K562 (cell line): Measurements from ENCODE around the gene TRIM38. TPM values are rescaled to one million over a fixed set of nuclear protein-coding genes. Genes with fewer than 3 reads are reported as not detected.

Source experiments
- ADNP ChIP-seq: fragments of 200-800 bp; sonication (Bioruptor generic); IDR thresholded peaks from 2 replicates; pipeline ENCODE4 v1.6.1; 2016; ENCODE audit warnings: missing genetic modification characterization, missing compliant biosample characterization
- ATF7 ChIP-seq: fragments of 450-650 bp; IDR thresholded peaks from 2 replicates; pipeline ENCODE4 v1.7.1; 2014; ENCODE audit warnings: mild to moderate bottlenecking, moderate library complexity
- CSDE1 ChIP-seq, 2 experiments: fragments of 450-650 bp; IDR thresholded peaks; 2 replicates each; pipeline ENCODE4 v1.6.1; 2016; ENCODE audit warnings: mild to moderate bottlenecking in 1 of 2
- ESRRA ChIP-seq: fragments of 450-650 bp; IDR thresholded peaks from 2 replicates; pipeline ENCODE4 v1.6.1; 2014; ENCODE audit warnings: low read depth, mild to moderate bottlenecking, moderate library complexity, borderline replicate concordance
- FOXM1 ChIP-seq, 2 experiments: fragments of 450-650 bp in 1 of 2; sonication (generic) in 1 of 2; formaldehyde crosslinking in 1 of 2; IDR thresholded peaks; 2 replicates each; pipeline versions ENCODE4 v1.6.1 to v1.9.0; 2017 to 2022; ENCODE audit warnings: low read depth in 2 of 2, mild to moderate bottlenecking in 2 of 2, missing genetic modification reagents in 1 of 2, moderate library complexity in 1 of 2
- GATAD2B ChIP-seq: fragments of 450-650 bp; IDR thresholded peaks from 2 replicates; pipeline ENCODE4 v1.6.1; 2017; ENCODE audit warnings: mild to moderate bottlenecking, borderline replicate concordance
- HCFC1 ChIP-seq: IDR thresholded peaks from 2 replicates; pipeline ENCODE4 v1.6.1; 2012; ENCODE audit warnings: low read depth, low read length, improper control_type of control experiment
- PTRF ChIP-seq: fragments of 450-650 bp; IDR thresholded peaks from 2 replicates; pipeline ENCODE4 v1.6.1; 2016; ENCODE audit warnings: mild to moderate bottlenecking, missing genetic modification characterization, missing compliant biosample characterization
- SOX6 ChIP-seq: fragments of 450-650 bp; IDR thresholded peaks from 2 replicates; pipeline ENCODE4 v1.6.1; 2014; ENCODE audit warnings: mild to moderate bottlenecking
- XRCC4 ChIP-seq: IDR thresholded peaks from one replicate; pipeline ENCODE4 v1.6.1; 2011; ENCODE audit not compliant: insufficient read depth, insufficient read length; ENCODE audit errors: extremely low read depth
- ZBTB34 ChIP-seq: fragments of 250-450 bp; sonication (Bioruptor Pico); IDR thresholded peaks from 2 replicates; pipeline ENCODE4 v1.8.0; 2021; ENCODE audit warnings: mild to moderate bottlenecking, moderate library complexity
- ZBTB8A ChIP-seq: fragments of 450-650 bp; IDR thresholded peaks from 2 replicates; pipeline ENCODE4 v1.6.1; 2018; ENCODE audit warnings: mild to moderate bottlenecking, moderate library complexity; ENCODE audit not compliant: partially characterized antibody
- ZNF224 ChIP-seq: sonication (generic); formaldehyde crosslinking; IDR thresholded peaks from 2 replicates; pipeline ENCODE4 v1.8.0; 2022; ENCODE audit warnings: mild to moderate bottlenecking, missing genetic modification reagents
- ZNF445 ChIP-seq: fragments of 250-450 bp; sonication (Bioruptor Pico); IDR thresholded peaks from 2 replicates; pipeline ENCODE4 v1.4.0; 2020; ENCODE audit warnings: low read depth, mild to moderate bottlenecking, moderate library complexity
- ZNF644 ChIP-seq: fragments of 200-800 bp; sonication (Bioruptor generic); IDR thresholded peaks from 2 replicates; pipeline ENCODE4 v1.6.1; 2016; ENCODE audit warnings: low read depth, missing genetic modification characterization, missing compliant biosample characterization
- ZNF668 ChIP-seq: fragments of 250-450 bp; sonication (Bioruptor Pico); IDR thresholded peaks from 2 replicates; pipeline ENCODE4 v1.8.0; 2022; ENCODE audit warnings: mild to moderate bottlenecking, inconsistent platforms
- polyA plus RNA-seq, 8 experiments: library from polyadenylated mRNA; depleted of rRNA in 4 of 8; stranded (reverse) in 5 of 8; unstranded in 3 of 8; fragments of >200 nt; fragmentation: Nextera tagmentation in 2 of 8; fragmentation: Illumina TruSeq in 1 of 8; extraction: Ambion mirVana in 2 of 8; extraction: Trizol in 1 of 8; gene quantifications; 2 replicates each; pipeline versions ENCODE4 v1.2.1 to v1.2.3, GENCODE V29; 2011 to 2014; ENCODE audit warnings: inconsistent platforms in 1 of 8, missing spikeins in 1 of 8
- total RNA-seq, 7 experiments: library from RNA; depleted of rRNA in 6 of 7; stranded (reverse); fragments of >200 nt in 6 of 7; fragmentation: Illumina TruSeq in 2 of 7; extraction: Trizol in 2 of 7; gene quantifications; 2 replicates each; pipeline versions ENCODE4 v1.2.1 to v1.2.3, GENCODE V29; 2011 to 2021; ENCODE audit warnings: low replicate concordance in 1 of 7
- TF ChIP-seq, protein P1 (sequence below), 2 experiments: fragments of 450-650 bp; formaldehyde crosslinking in 1 of 2; IDR thresholded peaks; 2 replicates each; pipeline versions ENCODE4 v1.4.0 to v1.6.1; 2014 to 2020; ENCODE audit warnings: mild to moderate bottlenecking in 2 of 2, borderline replicate concordance in 1 of 2, low read depth in 1 of 2

The TRIM38 gene
- total and polyA plus RNA-seq, 9 of the 15 experiments (the other 6 are each of a cell fraction or from before 2014, with no cell fraction given) = 1.7 to 6.7 (median 6.3) TPM

- TF ChIP-seq, protein P1, sequence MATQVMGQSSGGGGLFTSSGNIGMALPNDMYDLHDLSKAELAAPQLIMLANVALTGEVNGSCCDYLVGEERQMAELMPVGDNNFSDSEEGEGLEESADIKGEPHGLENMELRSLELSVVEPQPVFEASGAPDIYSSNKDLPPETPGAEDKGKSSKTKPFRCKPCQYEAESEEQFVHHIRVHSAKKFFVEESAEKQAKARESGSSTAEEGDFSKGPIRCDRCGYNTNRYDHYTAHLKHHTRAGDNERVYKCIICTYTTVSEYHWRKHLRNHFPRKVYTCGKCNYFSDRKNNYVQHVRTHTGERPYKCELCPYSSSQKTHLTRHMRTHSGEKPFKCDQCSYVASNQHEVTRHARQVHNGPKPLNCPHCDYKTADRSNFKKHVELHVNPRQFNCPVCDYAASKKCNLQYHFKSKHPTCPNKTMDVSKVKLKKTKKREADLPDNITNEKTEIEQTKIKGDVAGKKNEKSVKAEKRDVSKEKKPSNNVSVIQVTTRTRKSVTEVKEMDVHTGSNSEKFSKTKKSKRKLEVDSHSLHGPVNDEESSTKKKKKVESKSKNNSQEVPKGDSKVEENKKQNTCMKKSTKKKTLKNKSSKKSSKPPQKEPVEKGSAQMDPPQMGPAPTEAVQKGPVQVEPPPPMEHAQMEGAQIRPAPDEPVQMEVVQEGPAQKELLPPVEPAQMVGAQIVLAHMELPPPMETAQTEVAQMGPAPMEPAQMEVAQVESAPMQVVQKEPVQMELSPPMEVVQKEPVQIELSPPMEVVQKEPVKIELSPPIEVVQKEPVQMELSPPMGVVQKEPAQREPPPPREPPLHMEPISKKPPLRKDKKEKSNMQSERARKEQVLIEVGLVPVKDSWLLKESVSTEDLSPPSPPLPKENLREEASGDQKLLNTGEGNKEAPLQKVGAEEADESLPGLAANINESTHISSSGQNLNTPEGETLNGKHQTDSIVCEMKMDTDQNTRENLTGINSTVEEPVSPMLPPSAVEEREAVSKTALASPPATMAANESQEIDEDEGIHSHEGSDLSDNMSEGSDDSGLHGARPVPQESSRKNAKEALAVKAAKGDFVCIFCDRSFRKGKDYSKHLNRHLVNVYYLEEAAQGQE (IDR thresholded peaks at IDR 0.05; ENCODE audit: borderline replicate concordance) = no peak
- TF ChIP-seq, protein P1 (CRISPR knock-in tag; IDR thresholded peaks at IDR 0.05; ENCODE audit: low read depth) = no peak
- no peak for TF ChIP-seq ZNF644 (tag)
- TF ChIP-seq ZNF224 (CRISPR knock-in tag) = no peak
- no peak for TF ChIP-seq SOX6
- no peak for TF ChIP-seq XRCC4
- peak; percentile 71 for TF ChIP-seq ZNF668
- TF ChIP-seq FOXM1 (IDR thresholded peaks at IDR 0.05; ENCODE audit: low read depth) = no peak
- no peak for TF ChIP-seq FOXM1 (CRISPR knock-in tag; IDR thresholded peaks at IDR 0.05; ENCODE audit: low read depth)
- TF ChIP-seq ESRRA = no peak
- no peak for TF ChIP-seq HCFC1
- no peak for TF ChIP-seq ZNF445 (CRISPR knock-in tag)
- TF ChIP-seq GATAD2B = peak; percentile 38; the same call in 1 of the 2 replicates
- TF ChIP-seq ZBTB34 (CRISPR knock-in tag) = no peak
- TF ChIP-seq ATF7 = 0 out of 2 replicates have a peak, but pooled peaks have one; percentile 25
- no peak for TF ChIP-seq PTRF (tag)
- TF ChIP-seq ZBTB8A = no peak
- TF ChIP-seq ADNP (tag) = no peak
- no peak for TF ChIP-seq CSDE1 (IDR thresholded peaks at IDR 0.05)
Measured at GRCh38 chr6:26028746-26029569, 66.4 kb downstream of the TRIM38 start (continued).
